GM12891 (cell line): ENCODE measurements around the gene FUT9.

ENCODE experiments used
- POLR2A ChIP-seq: IDR thresholded peaks from 2 replicates; pipeline ENCODE4 v1.6.1; 2011; ENCODE audit warnings: low read depth, low read length, control low read depth
- POLR2AphosphoS5 ChIP-seq: IDR thresholded peaks from 2 replicates; pipeline ENCODE4 v1.6.1; 2011; ENCODE audit warnings: low read depth, low read length, control low read depth
- SPI1 ChIP-seq: IDR thresholded peaks from 2 replicates; pipeline ENCODE4 v1.6.1; 2011; ENCODE audit warnings: low read depth, low read length, control low read depth

- TF ChIP-seq POLR2A (no peak), SPI1 (no peak), POLR2AphosphoS5 (no peak)
Measured at GRCh38 chr6:95973976-95974375, 41.8 kb upstream of the FUT9 start.
